CD4-positive, CD25-positive, alpha-beta regulatory T cell (primary cell): ENCODE results near the gene TCHHL1. TPM values are rescaled to one million over a fixed set of nuclear protein-coding genes. Genes with fewer than 3 reads are reported as not detected.

Experiments
- ATAC-seq, 2 donors: fragments of 150-1000 bp; cut with Tn5 transposase; one replicate each; pipeline ENCODE4 v1.10.0; 2021; ENCODE audit warnings: low read depth in 2 of 2, moderate number of reproducible peaks in 2 of 2, moderate library complexity in 1 of 2
- DNase-seq, 3 donors: peaks; one replicate each; pipeline versions ENCODE4 v3.0.0 to v3.0.0-alpha.2; 2012 to 2022; ENCODE audit warnings: mixed read lengths in 1 of 3
- H3K27ac ChIP-seq: one replicate; pipeline ENCODE4 v1.7.0; 2013; ENCODE audit warnings: mild to moderate bottlenecking, low read length; ENCODE audit not compliant: insufficient read depth, poor library complexity, severe bottlenecking
- H3K27me3 ChIP-seq: one replicate; pipeline ENCODE4 v1.7.0; 2013; ENCODE audit warnings: low read length; ENCODE audit not compliant: control insufficient read depth, insufficient read depth
- H3K36me3 ChIP-seq: one replicate; pipeline ENCODE4 v1.7.0; 2013; ENCODE audit warnings: mild to moderate bottlenecking, low read length, moderate library complexity; ENCODE audit not compliant: control insufficient read depth, insufficient read depth
- H3K4me1 ChIP-seq: 2 replicates; pipeline ENCODE4 v1.7.0; 2013; ENCODE audit warnings: mild to moderate bottlenecking, low read length; ENCODE audit not compliant: insufficient read depth, control insufficient read depth, poor library complexity, severe bottlenecking
- H3K4me3 ChIP-seq: one replicate; pipeline ENCODE4 v1.7.0; 2013; ENCODE audit warnings: low read depth, mild to moderate bottlenecking, low read length, moderate library complexity
- H3K9me3 ChIP-seq, 2 experiments: 1 replicate in 1 of 2; 2 replicates in 1 of 2; pipeline ENCODE4 v1.7.0; 2013; ENCODE audit warnings: low read length in 2 of 2, mild to moderate bottlenecking in 1 of 2, moderate library complexity in 1 of 2; ENCODE audit not compliant: control insufficient read depth in 2 of 2
- H3K27ac Mint-ChIP-seq, 3 donors: one replicate each; pipeline ENCODE4 v1.8.0; 2020 to 2022; ENCODE audit warnings: mild to moderate bottlenecking in 3 of 3, mixed read lengths in 3 of 3, moderate library complexity in 2 of 3
- H3K27me3 Mint-ChIP-seq: one replicate; pipeline ENCODE4 v1.8.0; 2022; ENCODE audit warnings: mild to moderate bottlenecking, mixed read lengths
- H3K36me3 Mint-ChIP-seq: one replicate; pipeline ENCODE4 v1.8.0; 2020; ENCODE audit warnings: mixed read lengths
- H3K4me1 Mint-ChIP-seq, 4 donors: one replicate each; pipeline ENCODE4 v1.8.0; 2020 to 2022; ENCODE audit warnings: mixed read lengths in 4 of 4, mild to moderate bottlenecking in 1 of 4
- H3K4me3 Mint-ChIP-seq, 4 donors: one replicate each; pipeline ENCODE4 v1.8.0; 2020 to 2022; ENCODE audit warnings: mild to moderate bottlenecking in 4 of 4, mixed read lengths in 4 of 4, moderate library complexity in 3 of 4
- H3K9me3 Mint-ChIP-seq, 7 donors: one replicate each; pipeline ENCODE4 v1.8.0; 2020 to 2022; ENCODE audit warnings: mixed read lengths in 7 of 7, mild to moderate bottlenecking in 3 of 7, moderate library complexity in 2 of 7
- polyA plus RNA-seq, 4 donors: library from polyadenylated mRNA; unstranded; fragments of 300-500 nt; fragmentation: Illumina TruSeq; gene quantifications; one replicate each; pipeline ENCODE4 v1.2.3, GENCODE V29; 2021
- total RNA-seq: library from RNA; stranded (reverse); gene quantifications from one replicate; pipeline ENCODE4 v1.2.3, GENCODE V29; 2022

TCHHL1 gene
- total and polyA plus RNA-seq, 5 donors from 2014 or later: not detected

DNA sequence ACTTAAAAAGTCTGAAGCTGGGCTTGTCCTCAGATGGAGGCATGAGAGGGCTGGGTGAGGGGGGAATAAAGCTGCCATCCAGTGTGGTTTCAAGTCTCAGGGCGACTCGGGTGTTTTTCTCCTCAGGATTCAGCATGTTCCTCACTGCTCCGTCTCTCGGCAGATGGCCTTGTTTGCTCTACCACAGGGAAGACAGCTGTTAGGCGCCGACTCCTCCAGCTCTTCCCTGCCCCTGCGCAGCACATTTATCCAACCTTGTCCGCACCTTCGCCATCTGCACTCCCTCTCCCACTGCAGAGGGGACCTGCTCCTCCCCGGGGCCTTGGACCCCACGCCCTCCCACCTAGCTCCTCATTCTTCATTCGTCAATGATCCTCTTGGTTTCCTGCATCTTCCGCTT lies 35.5 kb downstream of the TCHHL1 start:
- ATAC-seq (no peak), DNase-seq (no peak)
- H3K27ac Mint-ChIP-seq: peak overlapping the region in 1 of 3 donors; percentile 42
- no peaks in the 10 kb centered on the region for H3K9me3 ChIP-seq
- H3K9me3 Mint-ChIP-seq: peaks cover 0 to 1% (median 0%) of the 10 kb centered on the region in 7 donors
- no peak overlapping the region for H3K4me3 Mint-ChIP-seq
- H3K4me3 ChIP-seq: no peak overlapping the region
- H3K4me1 Mint-ChIP-seq: peaks cover under 1 to 23% (median 7%) of the 10 kb centered on the region in 4 donors
- H3K4me1 ChIP-seq: peaks cover 3% of the 10 kb centered on the region
- H3K27me3 Mint-ChIP-seq: peaks cover 36% of the 10 kb centered on the region
- no peaks in the 10 kb centered on the region for H3K36me3 ChIP-seq
- no peaks in the 10 kb centered on the region for H3K36me3 Mint-ChIP-seq
- no peak overlapping the region for H3K27ac ChIP-seq
- peaks cover 18% of the 10 kb centered on the region for H3K27me3 ChIP-seq

DNA sequence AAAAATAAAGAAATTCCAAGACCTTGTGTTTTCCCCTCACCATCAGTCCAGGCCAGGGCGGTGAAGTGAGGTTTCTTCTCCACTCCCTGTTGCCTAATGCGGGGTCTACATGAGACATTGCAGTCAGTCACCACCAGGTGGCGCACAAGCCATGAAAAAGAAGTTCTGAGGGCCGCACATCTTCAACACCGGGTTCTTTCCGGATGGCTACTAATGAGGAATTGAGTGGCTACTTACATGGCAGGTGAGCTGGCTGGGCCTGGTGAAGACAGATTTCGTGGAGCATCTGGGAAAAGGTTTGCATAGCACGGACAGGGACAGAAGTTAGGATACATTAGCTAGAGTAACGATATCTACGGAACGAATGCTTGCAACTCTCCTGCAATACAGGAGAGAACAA lies 36.3 kb downstream of the TCHHL1 start:
- Mint-ChIP-seq H3K27ac (peak overlapping the region in 1 of 3 donors; percentile 50), H3K27me3 (peaks cover 36% of the 10 kb centered on the region), H3K9me3 (peaks cover 0 to 1% (median 0%) of the 10 kb centered on the region in 7 donors), H3K36me3 (no peaks in the 10 kb centered on the region), H3K4me1 (peaks cover 8 to 31% (median 14%) of the 10 kb centered on the region in 4 donors), H3K4me3 (no peak overlapping the region)
- Histone ChIP-seq H3K36me3 (no peaks in the 10 kb centered on the region), H3K4me3 (no peak overlapping the region), H3K4me1 (peaks cover 11% of the 10 kb centered on the region), H3K9me3 (no peaks in the 10 kb centered on the region), H3K27ac (no peak overlapping the region), H3K27me3 (peaks cover 16% of the 10 kb centered on the region)
- ATAC-seq: peak in 1 of 2 donors; percentile 10
- peak; percentile 72 to 82 (median 77) for DNase-seq

DNA sequence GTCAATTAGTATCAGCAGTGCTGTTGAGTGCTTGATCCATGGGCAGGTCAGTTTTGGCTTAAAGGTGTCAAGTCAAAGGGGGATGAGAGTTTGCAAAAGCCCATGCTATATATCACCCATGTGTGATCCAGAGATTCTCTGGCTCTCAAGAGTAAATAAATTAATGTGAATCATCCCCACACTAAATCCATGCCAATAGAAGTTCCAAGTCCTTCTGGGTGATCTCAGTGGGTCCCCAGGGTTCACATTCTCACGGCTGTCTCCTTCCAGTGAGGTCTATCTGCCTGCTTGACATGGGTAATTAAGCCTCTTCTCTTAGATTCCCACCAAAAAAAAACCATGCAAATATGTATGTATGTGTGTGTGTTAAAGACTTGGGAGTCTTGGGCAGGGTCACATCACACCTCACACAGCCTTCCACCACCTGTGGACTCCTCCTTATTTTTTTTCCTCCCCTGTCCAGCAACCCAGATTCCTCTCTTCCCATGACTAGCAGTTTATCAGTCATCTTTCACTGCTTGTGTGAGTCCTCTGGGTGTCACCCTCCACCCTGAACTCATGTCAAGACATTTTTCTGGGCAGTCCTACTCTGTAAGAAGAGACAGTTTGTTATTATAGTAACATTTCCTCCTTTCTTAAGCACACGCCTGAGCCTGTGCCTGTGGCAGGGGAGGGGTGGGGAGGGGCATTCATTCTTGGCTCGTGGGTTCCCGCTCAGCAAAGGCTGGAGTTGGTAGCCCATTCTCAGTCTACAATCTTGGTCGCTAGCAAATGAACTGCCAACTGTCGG lies 37.8 kb downstream of the TCHHL1 start:
- Mint-ChIP-seq H3K9me3 (peaks cover 0 to 1% (median 0%) of the 10 kb centered on the region in 7 donors), H3K4me3 (no peak overlapping the region), H3K27ac (peak overlapping the region; percentile 26 to 77 (median 71)), H3K27me3 (peaks cover 32% of the 10 kb centered on the region), H3K36me3 (no peaks in the 10 kb centered on the region), H3K4me1 (peaks cover 10 to 35% (median 20%) of the 10 kb centered on the region in 4 donors)
- H3K4me3 ChIP-seq: no peak overlapping the region
- H3K9me3 ChIP-seq: no peaks in the 10 kb centered on the region
- ATAC-seq: no peak
- DNase-seq: peak in 1 of 3 donors; percentile 22
- H3K4me1 ChIP-seq: peaks cover 20% of the 10 kb centered on the region
- H3K27ac ChIP-seq: no peak overlapping the region
- no peaks in the 10 kb centered on the region for H3K36me3 ChIP-seq
- peaks cover 14% of the 10 kb centered on the region for H3K27me3 ChIP-seq

DNA sequence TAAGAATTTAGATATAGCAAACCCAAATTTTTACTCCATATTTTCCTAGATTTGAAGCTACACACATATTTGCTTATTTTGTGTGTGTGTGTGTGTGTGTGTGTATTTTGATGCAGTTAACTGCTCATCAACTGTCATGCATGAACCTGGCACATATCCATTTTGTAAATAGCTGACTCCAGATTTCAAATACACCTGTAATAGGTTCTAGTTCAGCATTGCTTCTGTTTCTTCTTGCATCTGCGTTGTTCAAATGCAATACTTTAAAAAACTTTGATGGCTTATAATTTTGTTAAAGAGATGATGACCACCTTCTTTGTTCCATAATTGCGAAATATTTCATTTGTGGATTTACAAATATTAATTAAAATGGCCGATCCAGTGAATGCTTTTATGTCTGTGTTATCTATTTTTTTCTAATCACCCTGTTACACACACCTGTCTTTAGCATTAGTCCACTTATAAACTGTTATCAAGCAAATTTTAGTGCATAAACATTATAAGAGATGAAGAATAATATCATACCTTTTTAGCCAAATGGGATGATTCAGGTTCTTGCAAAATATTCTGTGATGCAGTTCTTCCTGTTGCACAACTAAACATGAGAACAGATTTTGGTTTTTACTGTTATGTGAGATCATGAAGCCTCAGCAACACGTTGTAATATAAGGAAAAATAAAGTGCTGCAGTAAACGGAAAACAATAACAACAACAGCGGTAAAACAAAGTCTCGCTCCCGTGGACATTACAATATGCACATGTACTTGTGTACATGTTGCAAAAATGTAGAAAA lies 39.4 kb downstream of the TCHHL1 start:
- Mint-ChIP-seq H3K36me3 (no peaks in the 10 kb centered on the region), H3K4me3 (no peak overlapping the region), H3K27ac (peak overlapping the region in 1 of 3 donors; percentile 9), H3K27me3 (peaks cover 16% of the 10 kb centered on the region), H3K9me3 (no peaks in the 10 kb centered on the region), H3K4me1 (peaks cover 10 to 35% (median 22%) of the 10 kb centered on the region in 4 donors)
- Histone ChIP-seq H3K4me3 (no peak overlapping the region), H3K9me3 (no peaks in the 10 kb centered on the region), H3K4me1 (peaks cover 20% of the 10 kb centered on the region), H3K27ac (no peak overlapping the region), H3K27me3 (peaks cover 11% of the 10 kb centered on the region), H3K36me3 (no peaks in the 10 kb centered on the region)
- ATAC-seq (no peak), DNase-seq (no peak)

DNA sequence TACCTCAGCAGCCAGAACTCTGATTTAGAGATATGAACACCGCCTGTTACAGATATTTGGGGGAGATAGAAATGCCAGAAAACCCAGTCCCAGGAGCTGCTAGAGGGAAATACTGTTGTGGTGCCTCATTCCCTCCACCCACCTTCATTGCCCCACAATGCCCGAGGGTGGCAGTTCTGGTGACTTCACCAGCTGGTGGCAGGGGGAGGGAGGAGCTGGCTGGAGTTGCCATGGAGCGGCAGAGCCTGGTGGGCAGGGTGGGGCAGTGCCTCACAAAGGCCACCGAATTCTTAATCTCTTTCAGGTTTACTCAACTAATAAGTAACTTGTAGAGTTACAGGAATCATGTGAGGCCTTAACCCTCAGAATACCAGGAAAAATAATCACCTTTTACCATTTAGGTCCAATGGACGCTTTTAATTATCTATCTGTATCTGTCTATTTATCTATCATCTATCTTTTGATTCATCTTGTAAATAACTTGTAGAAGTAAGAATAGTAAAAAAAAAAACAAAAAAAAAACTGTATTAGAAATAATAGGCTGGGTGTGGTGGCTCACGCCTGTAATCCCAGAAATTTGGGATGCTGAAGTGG lies 40.4 kb downstream of the TCHHL1 start:
- Mint-ChIP-seq H3K4me3 (peak overlapping the region; percentile 29 to 88 (median 74)), H3K27me3 (peaks cover 6% of the 10 kb centered on the region), H3K27ac (peak overlapping the region; percentile 96 to 100 (median 97)), H3K9me3 (no peaks in the 10 kb centered on the region), H3K36me3 (no peaks in the 10 kb centered on the region), H3K4me1 (peaks cover 10 to 35% (median 22%) of the 10 kb centered on the region in 4 donors)
- Histone ChIP-seq H3K4me1 (peaks cover 20% of the 10 kb centered on the region), H3K36me3 (no peaks in the 10 kb centered on the region), H3K4me3 (peak overlapping the region; percentile 75), H3K27me3 (peaks cover 4% of the 10 kb centered on the region), H3K27ac (peak overlapping the region; percentile 91), H3K9me3 (no peaks in the 10 kb centered on the region)
- DNase-seq: peak in 1 of 3 donors; percentile 49
- peak; percentile 21 to 23 for ATAC-seq

DNA sequence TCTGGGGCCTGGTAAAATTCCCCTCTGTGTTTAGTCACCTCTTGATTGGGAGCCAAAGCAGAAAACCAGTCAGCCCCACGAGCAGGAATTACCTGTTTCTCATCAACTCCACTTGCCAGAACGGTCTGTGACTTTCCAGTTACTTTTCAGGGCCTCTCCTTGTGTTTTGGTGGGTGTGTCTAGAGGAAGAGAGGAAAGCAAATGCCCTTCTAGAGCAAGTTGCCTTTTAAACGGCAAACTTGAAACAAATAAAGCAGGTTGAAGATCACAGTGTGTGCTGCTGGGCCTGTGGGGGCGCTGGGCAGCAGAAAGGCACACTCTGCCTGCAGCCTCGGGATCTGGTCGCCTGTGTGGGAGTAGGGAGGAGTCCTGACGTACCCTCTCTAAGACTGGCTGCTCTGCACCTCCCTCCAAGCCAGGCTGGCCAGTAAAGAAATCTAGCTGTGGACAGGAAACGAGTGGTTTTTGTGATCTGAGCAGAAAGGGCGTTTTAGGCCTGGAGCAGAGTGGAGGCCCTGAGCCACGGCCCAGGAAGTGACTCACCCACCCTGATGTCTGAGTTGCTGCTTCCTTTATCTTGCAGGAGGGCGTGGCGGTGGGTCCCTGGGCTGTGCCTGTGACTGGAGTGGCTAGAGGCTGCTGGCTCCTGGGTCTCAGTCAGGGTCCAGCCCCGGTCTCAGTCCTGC lies 41.0 kb downstream of the TCHHL1 start:
- Mint-ChIP-seq H3K36me3 (no peaks in the 10 kb centered on the region), H3K4me3 (peak overlapping the region; percentile 29 to 88 (median 74)), H3K4me1 (peaks cover 10 to 35% (median 22%) of the 10 kb centered on the region in 4 donors), H3K27ac (peak overlapping the region; percentile 96 to 100 (median 97)), H3K9me3 (no peaks in the 10 kb centered on the region), H3K27me3 (peaks cover 5% of the 10 kb centered on the region)
- H3K4me3 ChIP-seq: peak overlapping the region; percentile 75
- no peaks in the 10 kb centered on the region for H3K9me3 ChIP-seq
- ATAC-seq (peak; percentile 95 to 96), DNase-seq (peak; percentile 77 to 97 (median 79))
- peak overlapping the region; percentile 91 for H3K27ac ChIP-seq
- H3K27me3 ChIP-seq: no peaks in the 10 kb centered on the region
- H3K36me3 ChIP-seq: no peaks in the 10 kb centered on the region
- peaks cover 20% of the 10 kb centered on the region for H3K4me1 ChIP-seq

DNA sequence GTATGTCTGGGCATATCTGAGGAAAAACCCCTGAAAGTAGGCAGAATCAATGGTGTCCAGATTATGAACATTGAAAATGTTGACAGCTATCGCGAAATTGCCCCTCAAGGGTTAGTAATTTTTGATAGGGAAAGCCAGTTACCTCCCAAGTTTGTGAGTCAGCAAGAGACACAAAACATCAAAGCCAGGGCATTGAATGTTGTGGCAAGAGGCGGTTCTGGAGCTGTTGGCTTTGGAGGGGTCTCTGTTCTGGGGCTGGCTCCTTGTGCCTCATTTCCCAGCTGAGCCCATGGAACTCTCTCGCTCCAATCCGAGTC lies 41.5 kb downstream of the TCHHL1 start:
- H3K4me3 Mint-ChIP-seq: peak overlapping the region; percentile 29 to 88 (median 74)
- H3K36me3 Mint-ChIP-seq: no peaks in the 10 kb centered on the region
- no peak for ATAC-seq
- DNase-seq: no peak
- H3K4me3 ChIP-seq: peak overlapping the region; percentile 75
- H3K4me1 ChIP-seq: peaks cover 20% of the 10 kb centered on the region
- peaks cover 10 to 35% (median 19%) of the 10 kb centered on the region in 4 donors for H3K4me1 Mint-ChIP-seq
- no peaks in the 10 kb centered on the region for H3K27me3 ChIP-seq
- H3K36me3 ChIP-seq: no peaks in the 10 kb centered on the region
- no peaks in the 10 kb centered on the region for H3K9me3 ChIP-seq
- peak overlapping the region; percentile 91 for H3K27ac ChIP-seq
- no peaks in the 10 kb centered on the region for H3K9me3 Mint-ChIP-seq
- H3K27ac Mint-ChIP-seq: peak overlapping the region; percentile 96 to 100 (median 97)
- peaks cover under 1% of the 10 kb centered on the region for H3K27me3 Mint-ChIP-seq
